Measurements from ENCODE around the gene EBP. TPM values are rescaled to one million over a fixed set of nuclear protein-coding genes. Genes with fewer than 3 reads are reported as not detected.

The EBP gene
- total and polyA plus RNA-seq, 9 of the 15 experiments (the other 6 are each of a cell fraction or from before 2014, with no cell fraction given): 228 to 987 (median 274) TPM

GRCh38 chrX:48475774-48476577, 45.6 kb upstream of the EBP start, which contains the start of gene FTSJ1 (continued):
- no peak for TF ChIP-seq E2F4 (CRISPR knock-in tag; IDR thresholded peaks at IDR 0.05; ENCODE audit: low read depth)
- no peak for TF ChIP-seq ZNF551 (CRISPR knock-in tag; IDR thresholded peaks at IDR 0.05)
- TF ChIP-seq CXXC5 (CRISPR knock-in tag; IDR thresholded peaks at IDR 0.05): peak; percentile 96
- no peak for TF ChIP-seq ZHX1 (conservative IDR thresholded peaks at IDR 0.05; ENCODE audit: low read length)
- no peak for TF ChIP-seq ZNF668 (CRISPR knock-in tag; IDR thresholded peaks at IDR 0.05)
- TF ChIP-seq HIVEP1 (CRISPR knock-in tag; IDR thresholded peaks at IDR 0.05): no peak
- TF ChIP-seq ZNF121 (CRISPR knock-in tag; conservative IDR thresholded peaks at IDR 0.05): no peak
- no peak for TF ChIP-seq KHSRP (IDR thresholded peaks at IDR 0.05)
- TF ChIP-seq ZFP91 (CRISPR knock-in tag; IDR thresholded peaks at IDR 0.05): no peak
- no peak for TF ChIP-seq ZNF586 (CRISPR knock-in tag; conservative IDR thresholded peaks at IDR 0.05)
- 0 out of 2 replicates have a peak, but pooled peaks have one; percentile 69 for TF ChIP-seq TARDBP (IDR thresholded peaks at IDR 0.05)
- TF ChIP-seq SMAD4 (CRISPR knock-in tag; conservative IDR thresholded peaks at IDR 0.05): no peak
- peak; percentile 86 for TF ChIP-seq L3MBTL2 (IDR thresholded peaks at IDR 0.05)
- TF ChIP-seq MCM3 (IDR thresholded peaks at IDR 0.05): no peak
- no peak for TF ChIP-seq GTF2F1 (IDR thresholded peaks at IDR 0.05; ENCODE audit: low read depth, low read length)
- no peak for TF ChIP-seq PHB2 (IDR thresholded peaks at IDR 0.05; ENCODE audit: low read depth)
- TF ChIP-seq ZNF347 (CRISPR knock-in tag; IDR thresholded peaks at IDR 0.05; ENCODE audit: low read depth): no peak
- no peak for TF ChIP-seq COPS2 (conservative IDR thresholded peaks at IDR 0.05)
- TF ChIP-seq FOS (IDR thresholded peaks at IDR 0.05; ENCODE audit: extremely low read depth, insufficient read length): no peak
- no peak for TF ChIP-seq EZH2 (IDR thresholded peaks at IDR 0.05; ENCODE audit: borderline replicate concordance, low read depth, low read length)
- peak; percentile 98 for TF ChIP-seq CREM (IDR thresholded peaks at IDR 0.05; ENCODE audit: low read depth)
- peak; percentile 95 for TF ChIP-seq ZNF143 (CRISPR knock-in tag; IDR thresholded peaks at IDR 0.05)
- peak; percentile 54 for TF ChIP-seq HMGN3 (IDR thresholded peaks at IDR 0.05; ENCODE audit: borderline replicate concordance, extremely low read depth, insufficient read length, low read depth, low read length)
- TF ChIP-seq FOXO4 (CRISPR knock-in tag; IDR thresholded peaks at IDR 0.05): no peak
